Measurements from ENCODE around the gene STH. TPM values are rescaled to one million over a fixed set of nuclear protein-coding genes. Genes with fewer than 3 reads are reported as not detected.

The STH gene
- total and polyA plus RNA-seq, 5 experiments from 2014 or later: not detected

- Mint-ChIP-seq H3K4me1 (peaks cover 20 to 51% (median 28%) of the 10 kb centered on the region in 4 donors), H3K36me3 (peaks cover 0 to 63% (median 9%) of the 10 kb centered on the region in 3 donors), H3K27me3 (no peaks in the 10 kb centered on the region), H3K27ac (peak overlapping the region in 9 of 10 donors; percentile 2 to 91 (median 61)), H3K4me3 (no peak overlapping the region), H3K9me3 (no peaks in the 10 kb centered on the region)
- no peak for ATAC-seq
- DNase-seq: no peak
- POLR2A ChIA-PET: interaction anchor here (0.6 to 2.1 kb wide), 4 partner anchors 8 to 16 kb away, joined by 3 to 6 read pairs (median 4); no protein-coding TSS in a partner anchor
Observed at GRCh38 chr17:46027976-46028325, 28.9 kb downstream of the STH start.

GRCh38 chr17:46028374-46028773, 29.3 kb downstream of the STH start:
- peak overlapping the region in 8 of 10 donors; percentile 2 to 73 (median 56) for H3K27ac Mint-ChIP-seq
- H3K36me3 Mint-ChIP-seq: peaks cover 0 to 63% (median 13%) of the 10 kb centered on the region in 3 donors
- H3K27me3 Mint-ChIP-seq: no peaks in the 10 kb centered on the region
- POLR2A ChIA-PET: interaction anchor here (0.6 to 2.1 kb wide), 4 partner anchors 8 to 165 kb away, joined by 3 to 6 read pairs (median 4); partner anchors contain the start of gene KANSL1
- H3K4me3 Mint-ChIP-seq: no peak overlapping the region
- DNase-seq (no peak), ATAC-seq (no peak)
- no peaks in the 10 kb centered on the region for H3K9me3 Mint-ChIP-seq
- H3K4me1 Mint-ChIP-seq: peaks cover 20 to 47% (median 28%) of the 10 kb centered on the region in 4 donors

GRCh38 chr17:46028981-46029565, 30.0 kb downstream of the STH start:
- Mint-ChIP-seq H3K9me3 (no peaks in the 10 kb centered on the region), H3K27ac (peak overlapping the region; percentile 10 to 87 (median 50)), H3K4me1 (peaks cover 20 to 44% (median 28%) of the 10 kb centered on the region in 4 donors), H3K36me3 (peaks cover 0 to 68% (median 14%) of the 10 kb centered on the region in 3 donors), H3K27me3 (no peaks in the 10 kb centered on the region), H3K4me3 (peak overlapping the region in 1 of 10 donors; percentile 13)
- POLR2A ChIA-PET: interaction anchor here (0.7 to 2.1 kb wide), 5 partner anchors 9 to 164 kb away, joined by 3 to 6 read pairs (median 3); partner anchors contain the start of gene KANSL1
- ATAC-seq (peak in 1 of 2 donors; percentile 27), DNase-seq (no peak)

GRCh38 chr17:46029627-46030026, 30.6 kb downstream of the STH start:
- H3K27ac Mint-ChIP-seq: peak overlapping the region in 9 of 10 donors; percentile 10 to 87 (median 50)
- H3K36me3 Mint-ChIP-seq: peaks cover 4 to 73% (median 15%) of the 10 kb centered on the region in 3 donors
- no peaks in the 10 kb centered on the region for H3K9me3 Mint-ChIP-seq

GRCh38 chr17:46030752-46031151, 31.7 kb downstream of the STH start:
- Mint-ChIP-seq H3K9me3 (no peaks in the 10 kb centered on the region), H3K4me3 (no peak overlapping the region), H3K27me3 (no peaks in the 10 kb centered on the region), H3K36me3 (peaks cover 7 to 85% (median 17%) of the 10 kb centered on the region in 3 donors), H3K27ac (peak overlapping the region in 7 of 10 donors; percentile 28 to 90 (median 69)), H3K4me1 (peaks cover 16 to 36% (median 22%) of the 10 kb centered on the region in 4 donors)
- ATAC-seq (no peak), DNase-seq (no peak)
- POLR2A ChIA-PET: no interaction called here

More at GRCh38 chr17:46029627-46030026, 30.6 kb downstream of the STH start:
- POLR2A ChIA-PET: interaction anchor here (0.7 to 2.1 kb wide), 3 partner anchors 10 to 21 kb away, joined by 3 to 6 read pairs (median 3); no protein-coding TSS in a partner anchor
- DNase-seq: no peak
- peaks cover 20 to 43% (median 28%) of the 10 kb centered on the region in 4 donors for H3K4me1 Mint-ChIP-seq
- H3K4me3 Mint-ChIP-seq: peak overlapping the region in 1 of 10 donors; percentile 9
- no peaks in the 10 kb centered on the region for H3K27me3 Mint-ChIP-seq
- ATAC-seq: no peak

GRCh38 chr17:46031440-46031839, 32.4 kb downstream of the STH start:
- POLR2A ChIA-PET: interaction anchor here (0.7 kb wide), 1 partner anchor 10 kb away, joined by 3 read pairs; no protein-coding TSS in a partner anchor

GRCh38 chr17:46031920-46032319, 32.9 kb downstream of the STH start:
- Mint-ChIP-seq H3K27ac (peak overlapping the region in 2 of 10 donors; percentile 11 to 65), H3K27me3 (no peaks in the 10 kb centered on the region), H3K36me3 (peaks cover 7 to 94% (median 23%) of the 10 kb centered on the region in 3 donors), H3K9me3 (no peaks in the 10 kb centered on the region), H3K4me1 (peaks cover 14 to 26% (median 19%) of the 10 kb centered on the region in 4 donors), H3K4me3 (peak overlapping the region in 1 of 10 donors; percentile 48)
- DNase-seq (no peak), ATAC-seq (no peak)
- POLR2A ChIA-PET: interaction anchor here (0.7 to 1.2 kb wide), 2 partner anchors 9 to 162 kb away, joined by 3 to 4 read pairs; partner anchors contain the start of gene KANSL1

More at GRCh38 chr17:46031440-46031839, 32.4 kb downstream of the STH start:
- H3K27ac Mint-ChIP-seq: no peak overlapping the region
- ATAC-seq (no peak), DNase-seq (no peak)
- H3K27me3 Mint-ChIP-seq: no peaks in the 10 kb centered on the region
- peak overlapping the region in 1 of 10 donors; percentile 48 for H3K4me3 Mint-ChIP-seq
- H3K9me3 Mint-ChIP-seq: no peaks in the 10 kb centered on the region
- peaks cover 14 to 31% (median 19%) of the 10 kb centered on the region in 4 donors for H3K4me1 Mint-ChIP-seq
- peaks cover 7 to 89% (median 21%) of the 10 kb centered on the region in 3 donors for H3K36me3 Mint-ChIP-seq

GRCh38 chr17:46032909-46033308, 33.9 kb downstream of the STH start:
- H3K9me3 Mint-ChIP-seq: no peaks in the 10 kb centered on the region
- H3K4me1 Mint-ChIP-seq: peaks cover 13 to 19% (median 17%) of the 10 kb centered on the region in 4 donors
- peaks cover 9 to 98% (median 25%) of the 10 kb centered on the region in 3 donors for H3K36me3 Mint-ChIP-seq
- no peaks in the 10 kb centered on the region for H3K27me3 Mint-ChIP-seq
- peak overlapping the region in 7 of 10 donors; percentile 9 to 79 (median 54) for H3K27ac Mint-ChIP-seq
- no peak overlapping the region for H3K4me3 Mint-ChIP-seq
- DNase-seq: no peak
- ATAC-seq: no peak
- POLR2A ChIA-PET: interaction anchor here (1.2 kb wide), 1 partner anchor 161 kb away, joined by 4 read pairs; the partner anchor contains the start of gene KANSL1

- no peak overlapping the region for H3K4me3 Mint-ChIP-seq
- POLR2A ChIA-PET: no interaction called here
- H3K36me3 Mint-ChIP-seq: peaks cover 13 to 98% (median 28%) of the 10 kb centered on the region in 3 donors
- peaks cover 10 to 24% (median 15%) of the 10 kb centered on the region in 4 donors for H3K4me1 Mint-ChIP-seq
- no peaks in the 10 kb centered on the region for H3K9me3 Mint-ChIP-seq
- DNase-seq: no peak
- no peaks in the 10 kb centered on the region for H3K27me3 Mint-ChIP-seq
- ATAC-seq: no peak
- H3K27ac Mint-ChIP-seq: peak overlapping the region in 5 of 10 donors; percentile 9 to 79 (median 42)
Observed at GRCh38 chr17:46033392-46033791, 34.3 kb downstream of the STH start.

- H3K4me1 Mint-ChIP-seq: peaks cover 0 to 14% (median 6%) of the 10 kb centered on the region in 4 donors
- H3K9me3 Mint-ChIP-seq: no peaks in the 10 kb centered on the region
- H3K36me3 Mint-ChIP-seq: peaks cover 14 to 99% (median 32%) of the 10 kb centered on the region in 3 donors
- peak overlapping the region; percentile 14 to 80 (median 39) for H3K27ac Mint-ChIP-seq
- ATAC-seq: peak; percentile 25
- POLR2A ChIA-PET: no interaction called here
- H3K27me3 Mint-ChIP-seq: no peaks in the 10 kb centered on the region
- no peak overlapping the region for H3K4me3 Mint-ChIP-seq
- DNase-seq: no peak
Observed at GRCh38 chr17:46035112-46035818, 36.2 kb downstream of the STH start.

GRCh38 chr17:46036491-46036890, 37.4 kb downstream of the STH start:
- DNase-seq: no peak
- POLR2A ChIA-PET: no interaction called here
- Mint-ChIP-seq H3K4me1 (peaks cover 0 to 12% (median 2%) of the 10 kb centered on the region in 4 donors), H3K4me3 (no peak overlapping the region), H3K27ac (peak overlapping the region in 4 of 10 donors; percentile 43 to 80 (median 74)), H3K27me3 (no peaks in the 10 kb centered on the region), H3K9me3 (no peaks in the 10 kb centered on the region), H3K36me3 (peaks cover 14 to 99% (median 27%) of the 10 kb centered on the region in 3 donors)
- no peak for ATAC-seq

GRCh38 chr17:46037722-46038255, 38.7 kb downstream of the STH start:
- H3K27ac Mint-ChIP-seq: peak overlapping the region in 7 of 10 donors; percentile 7 to 89 (median 57)
- peaks cover 0 to 12% (median 2%) of the 10 kb centered on the region in 4 donors for H3K4me1 Mint-ChIP-seq
- H3K4me3 Mint-ChIP-seq: no peak overlapping the region
- no peaks in the 10 kb centered on the region for H3K27me3 Mint-ChIP-seq
- no peaks in the 10 kb centered on the region for H3K9me3 Mint-ChIP-seq
- DNase-seq (no peak), ATAC-seq (no peak)
- peaks cover 14 to 94% (median 25%) of the 10 kb centered on the region in 3 donors for H3K36me3 Mint-ChIP-seq
- POLR2A ChIA-PET: no interaction called here

Data from naive thymus-derived CD8-positive, alpha-beta T cell (primary cell).